Lung (tissue), 12 donors: Measurements from ENCODE around the gene SMC2. TPM values are rescaled to one million over a fixed set of nuclear protein-coding genes. Genes with fewer than 3 reads are reported as not detected.

ENCODE experiments used
- ATAC-seq: fragments of 200-7000 bp; cut with Tn5 transposase; one replicate; pipeline ENCODE4 v1.9.1; 2020; ENCODE audit warnings: moderate number of reproducible peaks; ENCODE audit not compliant: insufficient read depth, low FRiP score
- DNase-seq, 3 donors: peaks; one replicate each; pipeline ENCODE4 v3.0.0-alpha.2; 2013 to 2017
- H3K27ac ChIP-seq, 2 donors: one replicate each; pipeline ENCODE4 v1.5.1; 2013; ENCODE audit warnings: mild to moderate bottlenecking in 2 of 2, moderate library complexity in 2 of 2, control low read depth in 1 of 2, inconsistent platforms in 1 of 2, low read depth in 1 of 2, low read length in 1 of 2
- H3K27me3 ChIP-seq, 3 donors: one replicate each; pipeline ENCODE4 v1.5.1; 2013; ENCODE audit warnings: low read length in 2 of 3; ENCODE audit not compliant: control insufficient read depth in 3 of 3, insufficient read depth in 3 of 3
- H3K36me3 ChIP-seq, 4 donors: one replicate each; pipeline ENCODE4 v1.5.1; 2013; ENCODE audit warnings: low read length in 4 of 4, mild to moderate bottlenecking in 1 of 4, moderate library complexity in 1 of 4; ENCODE audit not compliant: control insufficient read depth in 4 of 4, insufficient read depth in 4 of 4
- H3K4me1 ChIP-seq, 5 donors: one replicate each; pipeline ENCODE4 v1.5.1; 2013; ENCODE audit warnings: low read length in 5 of 5, mild to moderate bottlenecking in 2 of 5, moderate library complexity in 1 of 5; ENCODE audit not compliant: control insufficient read depth in 5 of 5, insufficient read depth in 5 of 5
- H3K4me3 ChIP-seq: one replicate; pipeline ENCODE4 v1.5.1; 2013; ENCODE audit warnings: mild to moderate bottlenecking, control low read depth, moderate library complexity
- H3K9ac ChIP-seq, 2 donors: one replicate each; pipeline ENCODE4 v1.5.1; 2013; ENCODE audit warnings: low read length in 2 of 2, control low read depth in 1 of 2; ENCODE audit not compliant: insufficient read depth in 1 of 2
- H3K9me3 ChIP-seq, 4 donors: one replicate each; pipeline ENCODE4 v1.5.1; 2013; ENCODE audit warnings: low read length in 3 of 4, mild to moderate bottlenecking in 1 of 4, moderate library complexity in 1 of 4; ENCODE audit not compliant: control insufficient read depth in 4 of 4, insufficient read depth in 3 of 4
- CTCF ChIP-seq: IDR thresholded peaks from 2 replicates; pipeline ENCODE4 v1.5.1; 2012; ENCODE audit warnings: mild to moderate bottlenecking; ENCODE audit errors: control extremely low read depth, extremely low read depth
- WGBS, 2 donors: extraction: QIAGEN DNeasy Blood & Tissue Kit; methylation state at CpG; one replicate each; pipeline ENCODE4 v1.1.7; 2013; 5-methylcytosine and 5-hydroxymethylcytosine counted together
- polyA plus RNA-seq, 2 donors: library from polyadenylated mRNA; stranded (reverse); fragments of 200-250 nt; gene quantifications; one replicate each; pipeline ENCODE4 v1.2.1, GENCODE V29; 2013
- total RNA-seq, 2 donors: library from RNA; depleted of rRNA in 1 of 2; stranded (reverse); fragments of >200 nt in 1 of 2; gene quantifications; one replicate each; pipeline ENCODE4 v1.2.1, GENCODE V29; 2014 to 2021
- donor health status: control.
- donor health status: control.
- donor health status: Bipolar disorder and iron deficiency.
- donor health status: healthy.
- donor health status: DM: yes; HTN: yes; CAD: no.

Gene SMC2
- total and polyA plus RNA-seq, 4 donors, result 2.0 to 18.0 (median 5.3) TPM

DNA sequence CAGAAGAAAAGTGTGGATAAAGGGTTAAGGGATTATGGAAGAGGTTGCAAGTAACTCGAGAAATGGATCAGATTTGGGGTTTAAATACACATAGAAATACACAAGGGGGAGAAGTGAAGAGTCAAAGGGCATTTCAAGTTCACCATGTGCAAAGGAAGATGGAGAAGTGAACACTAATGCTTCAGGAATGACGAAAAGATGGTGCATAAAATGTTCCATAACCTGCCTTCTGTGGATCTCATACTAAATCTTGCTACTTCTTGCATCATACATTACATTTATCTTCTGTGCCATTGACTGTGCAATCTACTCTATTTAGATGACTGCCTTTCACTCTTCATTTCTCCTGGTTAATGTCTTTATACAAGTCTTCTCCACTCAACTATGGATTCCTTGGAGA is 5.7 kb upstream of the SMC2 start:
- H3K27me3 ChIP-seq, result no peaks in the 10 kb centered on the region
- H3K27ac ChIP-seq, result no peak overlapping the region
- no peak for ATAC-seq
- H3K9me3 ChIP-seq, result no peaks in the 10 kb centered on the region
- H3K4me3 ChIP-seq, result no peak overlapping the region
- no peak for TF ChIP-seq CTCF
- no peak overlapping the region for H3K9ac ChIP-seq
- no peak for DNase-seq
- H3K36me3 ChIP-seq, result no peaks in the 10 kb centered on the region
- peaks cover 2 to 29% (median 12%) of the 10 kb centered on the region in 5 donors for H3K4me1 ChIP-seq
- 88 to 93% methylated on average over 2 of the region's 2 CpGs for whole genome bisulfite sequencing, 2 donors

DNA sequence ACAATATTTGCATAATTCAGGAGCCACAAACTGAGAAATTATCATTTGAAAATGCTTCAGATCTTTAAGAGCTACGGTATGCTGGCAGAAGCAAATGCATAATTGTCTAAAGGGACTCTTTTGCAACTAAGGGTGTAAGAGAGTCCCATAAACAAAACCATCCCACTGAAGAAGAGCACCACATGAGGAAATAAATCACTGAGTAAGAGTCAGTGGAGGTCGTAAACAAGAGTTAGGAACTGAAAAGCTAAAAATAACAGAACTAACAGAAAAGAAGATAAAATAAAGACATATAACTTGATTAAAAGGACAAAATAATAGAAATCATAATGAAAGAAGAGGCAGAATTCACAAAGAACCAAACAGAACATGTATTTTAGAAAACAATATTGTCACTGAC is 3.5 kb upstream of the SMC2 start:
- DNase-seq (peak in 2 of 3 donors; percentile 5 to 15), ATAC-seq (no peak)
- TF ChIP-seq CTCF, result no peak
- 41 to 72% methylated on average over 2 of the region's 2 CpGs for WGBS, 2 donors
- no peak overlapping the region for H3K9ac ChIP-seq
- no peaks in the 10 kb centered on the region for H3K27me3 ChIP-seq
- no peaks in the 10 kb centered on the region for H3K9me3 ChIP-seq
- H3K27ac ChIP-seq, result no peak overlapping the region
- peaks cover 2 to 38% (median 12%) of the 10 kb centered on the region in 5 donors for H3K4me1 ChIP-seq
- no peak overlapping the region for H3K4me3 ChIP-seq
- H3K36me3 ChIP-seq, result no peaks in the 10 kb centered on the region

DNA sequence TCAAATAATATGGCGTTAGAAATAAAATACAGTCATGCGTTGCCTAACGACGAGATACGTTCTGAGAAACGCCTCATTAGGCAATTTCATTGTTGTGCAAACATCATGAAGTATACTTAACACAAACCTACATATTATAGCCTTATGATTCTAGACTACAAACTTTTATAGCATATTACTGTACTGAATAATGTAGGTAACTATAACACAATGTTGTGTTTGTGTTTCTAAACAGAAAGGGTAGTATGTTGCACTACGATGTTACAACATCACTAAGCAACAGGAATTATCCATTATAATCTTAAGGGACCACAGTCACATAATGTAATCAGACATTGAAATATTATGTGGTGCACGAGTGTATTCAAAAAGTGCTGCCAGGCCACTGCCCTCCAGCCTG is 3.0 kb upstream of the SMC2 start:
- Histone ChIP-seq H3K4me1 (peaks cover 2 to 40% (median 12%) of the 10 kb centered on the region in 5 donors), H3K27me3 (no peaks in the 10 kb centered on the region), H3K36me3 (peaks cover 0 to 2% (median 0%) of the 10 kb centered on the region in 4 donors), H3K27ac (peak overlapping the region in 1 of 2 donors; percentile 69), H3K9ac (peak overlapping the region in 1 of 2 donors; percentile 41), H3K9me3 (no peaks in the 10 kb centered on the region), H3K4me3 (no peak overlapping the region)
- 15 to 19% methylated on average over 8 of the region's 8 CpGs for WGBS, 2 donors
- TF ChIP-seq CTCF, result no peak
- ATAC-seq, result no peak
- DNase-seq, result peak; percentile 33 to 75 (median 72)

DNA sequence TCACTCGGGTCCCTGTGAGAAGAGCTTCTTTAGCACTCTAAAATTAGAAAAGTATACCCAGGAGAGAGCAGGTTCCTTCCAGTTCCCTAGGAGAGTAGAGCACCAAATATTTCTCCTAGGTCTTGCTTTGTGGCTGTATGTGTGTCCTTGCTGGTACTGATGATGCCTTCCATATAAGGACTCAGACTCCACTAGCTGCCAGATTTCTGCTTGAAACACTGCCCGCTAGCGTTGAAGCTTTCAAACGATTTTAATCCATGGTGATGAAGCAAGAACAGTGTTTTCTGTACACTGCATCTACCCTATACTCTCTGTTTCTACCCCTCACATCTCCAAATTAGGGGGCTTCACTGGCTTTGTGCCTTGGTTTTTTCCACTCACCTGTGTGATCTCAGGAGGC is 2.4 kb upstream of the SMC2 start:
- 12 to 26% methylated on average over 4 of the region's 4 CpGs for WGBS, 2 donors
- H3K27me3 ChIP-seq, result no peaks in the 10 kb centered on the region
- DNase-seq (peak; percentile 59 to 87 (median 85)), ATAC-seq (peak; percentile 29)
- H3K36me3 ChIP-seq, result peaks cover 0 to 4% (median 0%) of the 10 kb centered on the region in 4 donors
- TF ChIP-seq CTCF, result no peak
- no peak overlapping the region for H3K4me3 ChIP-seq
- peaks cover 2 to 40% (median 12%) of the 10 kb centered on the region in 5 donors for H3K4me1 ChIP-seq
- peak overlapping the region; percentile 40 to 93 for H3K27ac ChIP-seq
- peak overlapping the region in 1 of 2 donors; percentile 41 for H3K9ac ChIP-seq
- H3K9me3 ChIP-seq, result no peaks in the 10 kb centered on the region
